ENCODE results near the gene XCL1.

GRCh38 chr1:168598125-168598524, 21.7 kb downstream of the XCL1 start:
- TF ChIP-seq POLR2A (IDR thresholded peaks at IDR 0.05) (no peak), CTCF (IDR thresholded peaks at IDR 0.05) (no peak)

All from vagina (tissue), 2 donors.